GM18526 (cell line): ENCODE measurements around the gene NFIA.

Source experiments
- POLR2A ChIP-seq: IDR thresholded peaks from 3 replicates; pipeline ENCODE4 v1.6.1; 2011; ENCODE audit not compliant: insufficient read length; ENCODE audit errors: extremely low read depth

The NFIA gene

GRCh38 chr1:61082311-61083012 is at the start of gene NFIA:
Gene NFIA, plus strand, starts transcription at chr1:61082561.
- no peak for TF ChIP-seq POLR2A

GRCh38 chr1:61035880-61036279 is 46.5 kb upstream of the NFIA start:
- no peak for TF ChIP-seq POLR2A

DNA sequence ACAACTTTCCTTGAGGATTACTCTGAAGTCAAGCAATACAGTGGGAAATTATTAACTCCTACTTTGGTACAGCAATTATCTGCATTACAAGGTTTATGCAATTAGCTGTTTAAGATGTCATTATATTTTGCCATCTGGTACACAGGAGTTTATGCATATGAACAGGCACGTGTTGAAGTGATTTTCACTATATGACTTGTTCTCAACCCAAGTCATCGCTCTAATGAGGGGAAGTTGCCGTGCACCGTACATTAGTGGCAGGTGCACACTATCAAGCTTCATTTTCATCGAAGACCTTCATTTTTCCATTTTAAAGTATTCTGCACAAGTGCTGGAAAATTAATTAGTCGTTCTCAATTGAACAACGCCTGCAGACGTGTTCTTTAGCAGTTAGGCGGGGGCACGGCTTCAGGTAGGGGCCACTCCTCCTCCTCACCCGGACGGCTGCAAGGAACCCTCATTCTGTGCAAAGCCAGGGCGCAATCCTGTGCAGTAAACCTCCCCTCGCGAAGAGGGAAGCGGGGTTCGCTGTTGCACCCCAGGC is 39.8 kb upstream of the NFIA start:
- TF ChIP-seq POLR2A, result no peak

DNA sequence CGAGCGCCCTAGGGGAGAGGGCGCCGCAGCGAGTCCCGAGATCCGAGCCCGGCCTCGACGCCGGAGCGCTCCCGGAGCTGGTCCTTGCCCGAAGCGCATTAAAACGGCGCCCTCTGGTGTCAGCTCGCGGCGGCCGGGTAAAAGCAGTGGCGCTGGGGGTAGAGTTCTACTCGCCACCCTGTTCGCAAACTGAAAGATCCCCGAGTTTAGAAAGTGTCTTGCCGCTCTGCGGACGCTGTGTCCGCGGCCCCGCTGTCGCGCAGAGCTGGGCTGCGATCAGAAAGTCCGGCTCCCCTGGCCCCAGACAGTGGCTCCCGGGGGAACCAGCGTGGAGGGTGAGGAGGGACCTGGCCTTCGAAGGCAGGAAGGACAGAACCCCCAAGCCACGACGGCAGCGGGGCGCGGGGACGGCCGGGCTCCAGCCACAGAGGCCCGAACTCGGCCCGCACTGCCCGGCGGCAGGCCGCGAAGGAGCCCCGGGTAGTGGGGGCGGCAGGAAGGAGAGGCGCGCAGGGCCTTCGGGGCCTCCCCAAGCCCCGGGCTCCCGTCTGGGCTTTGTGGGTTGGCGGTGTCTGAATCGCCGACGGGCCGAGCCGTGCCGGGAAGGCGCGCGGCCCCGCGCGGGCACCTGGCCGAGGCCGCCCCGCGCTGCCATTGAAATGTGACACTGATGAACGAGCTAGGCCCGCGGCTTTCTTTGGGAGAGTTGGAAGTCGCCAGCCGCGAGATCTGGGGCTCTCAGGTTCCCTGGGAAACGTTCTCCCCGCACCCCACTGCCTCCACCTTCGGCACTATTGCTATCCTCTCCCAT is 39.1 kb upstream of the NFIA start:
- no peak for TF ChIP-seq POLR2A

GRCh38 chr1:61046434-61046833 is 35.9 kb upstream of the NFIA start:
- TF ChIP-seq POLR2A, result no peak

GRCh38 chr1:61047061-61047460 is 35.3 kb upstream of the NFIA start:
- no peak for TF ChIP-seq POLR2A

DNA sequence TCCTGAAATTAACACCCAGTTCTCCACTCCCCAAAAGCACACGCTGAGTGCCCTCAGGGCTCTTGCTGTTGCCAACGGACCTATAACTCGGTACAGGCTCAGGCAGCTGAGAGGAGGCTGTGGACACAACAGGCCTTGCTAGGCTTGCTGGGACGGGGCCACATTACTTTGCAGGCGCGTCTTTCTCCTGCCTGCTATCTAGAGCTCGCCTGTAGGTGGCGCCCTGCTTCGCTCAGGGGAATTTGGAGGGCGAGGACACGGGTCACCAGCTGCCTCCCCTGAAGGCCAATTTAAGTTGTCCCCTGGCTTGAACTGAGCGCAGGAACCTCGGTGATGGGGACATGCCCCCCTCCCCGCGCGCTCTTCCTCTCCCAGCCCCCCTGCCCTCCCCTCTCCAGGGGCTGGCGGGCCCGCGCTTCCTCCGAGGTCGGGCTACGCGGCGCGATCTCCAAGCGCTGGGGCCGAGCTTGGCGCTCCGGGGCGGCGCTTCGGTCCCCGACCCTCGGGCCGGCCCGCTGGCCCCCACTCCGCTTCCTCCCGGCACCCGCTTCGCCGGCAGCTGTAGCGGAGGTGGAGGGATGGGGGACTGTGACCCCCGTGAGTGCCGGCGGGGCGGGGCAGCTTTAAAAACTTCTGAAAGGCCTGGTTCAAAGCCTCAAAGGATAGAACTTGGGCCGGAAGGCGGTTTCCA is 32.4 kb upstream of the NFIA start:
- TF ChIP-seq POLR2A, result no peak

DNA sequence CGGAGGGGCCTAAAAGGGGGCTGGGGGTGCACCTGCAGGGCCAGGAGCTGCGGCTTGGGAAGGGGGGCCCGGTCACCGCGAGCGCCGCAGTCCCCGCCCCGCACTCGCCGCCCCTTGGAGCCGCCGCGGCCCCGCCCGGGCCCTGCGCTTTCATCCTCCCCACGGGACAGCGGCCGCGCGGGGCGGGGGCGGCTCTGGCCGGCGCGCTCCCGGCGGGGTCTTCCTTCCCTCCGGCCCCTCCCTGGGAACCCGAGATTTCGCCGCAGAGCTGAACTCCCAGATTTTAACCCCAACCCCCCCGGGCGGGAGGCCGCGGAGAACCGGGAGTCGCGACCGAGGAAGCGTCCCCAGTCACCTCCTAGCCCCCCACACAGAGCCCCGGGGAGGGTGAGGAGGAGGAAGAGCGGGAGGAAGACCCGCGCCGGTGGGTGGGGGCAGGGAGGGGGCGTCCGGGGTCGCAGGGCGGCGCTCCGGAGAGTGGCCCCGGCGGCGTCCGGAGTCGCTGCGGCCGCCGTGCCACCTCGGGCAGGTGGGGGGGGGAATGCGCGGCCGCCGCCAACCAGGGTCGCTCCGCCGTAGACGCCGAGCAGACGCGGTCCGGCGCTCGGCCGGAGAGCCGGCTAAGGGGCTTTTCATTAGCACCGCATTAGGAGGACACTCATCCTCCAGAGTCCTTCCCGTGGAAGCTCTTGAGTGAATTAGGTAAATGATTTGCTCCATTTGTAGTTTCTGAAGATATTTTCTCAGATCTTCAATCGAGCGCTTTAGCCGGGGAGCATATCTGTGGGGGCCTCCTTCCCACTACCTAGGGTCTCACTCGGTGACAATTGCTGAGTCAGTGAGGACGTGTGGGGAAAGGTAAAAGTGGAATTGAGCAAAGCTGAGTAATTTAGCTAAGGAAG is 31.6 kb upstream of the NFIA start:
- TF ChIP-seq POLR2A, result no peak

- TF ChIP-seq POLR2A, result no peak
These were observed 31.0 kb upstream of the NFIA start for GRCh38 chr1:61051443-61051718.

DNA sequence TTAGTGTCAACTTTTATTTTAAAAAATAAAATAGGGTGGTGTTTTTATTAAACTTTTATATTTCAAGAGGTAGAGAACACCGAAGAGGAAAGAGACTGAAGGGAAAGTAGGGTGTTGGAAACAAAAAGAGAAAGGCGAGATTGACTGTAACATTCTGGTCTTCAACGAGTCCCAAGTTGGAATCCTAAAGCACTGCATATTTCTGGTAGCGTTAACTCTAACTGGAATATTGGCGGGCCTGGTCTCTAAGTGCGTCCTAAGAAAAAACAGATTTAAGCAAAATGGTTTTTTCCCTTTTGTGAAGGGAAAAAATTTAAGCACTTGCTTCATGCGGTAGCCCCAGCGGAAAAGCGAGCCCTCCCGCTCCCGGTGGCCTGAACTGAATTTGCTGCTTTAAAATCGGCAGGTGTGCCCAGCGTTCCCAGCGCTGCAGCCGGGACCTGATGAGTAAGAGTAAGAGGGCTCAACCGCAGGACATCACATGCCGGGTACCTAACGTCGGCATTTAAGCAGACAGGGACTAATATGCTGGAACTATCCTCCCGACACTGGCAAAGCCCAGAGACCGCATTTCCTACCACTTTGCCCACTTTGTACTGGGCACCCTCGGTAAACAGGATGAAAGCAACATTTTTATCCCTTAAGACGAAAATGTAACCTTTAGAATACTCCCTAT is 30.5 kb upstream of the NFIA start:
- TF ChIP-seq POLR2A, result no peak

DNA sequence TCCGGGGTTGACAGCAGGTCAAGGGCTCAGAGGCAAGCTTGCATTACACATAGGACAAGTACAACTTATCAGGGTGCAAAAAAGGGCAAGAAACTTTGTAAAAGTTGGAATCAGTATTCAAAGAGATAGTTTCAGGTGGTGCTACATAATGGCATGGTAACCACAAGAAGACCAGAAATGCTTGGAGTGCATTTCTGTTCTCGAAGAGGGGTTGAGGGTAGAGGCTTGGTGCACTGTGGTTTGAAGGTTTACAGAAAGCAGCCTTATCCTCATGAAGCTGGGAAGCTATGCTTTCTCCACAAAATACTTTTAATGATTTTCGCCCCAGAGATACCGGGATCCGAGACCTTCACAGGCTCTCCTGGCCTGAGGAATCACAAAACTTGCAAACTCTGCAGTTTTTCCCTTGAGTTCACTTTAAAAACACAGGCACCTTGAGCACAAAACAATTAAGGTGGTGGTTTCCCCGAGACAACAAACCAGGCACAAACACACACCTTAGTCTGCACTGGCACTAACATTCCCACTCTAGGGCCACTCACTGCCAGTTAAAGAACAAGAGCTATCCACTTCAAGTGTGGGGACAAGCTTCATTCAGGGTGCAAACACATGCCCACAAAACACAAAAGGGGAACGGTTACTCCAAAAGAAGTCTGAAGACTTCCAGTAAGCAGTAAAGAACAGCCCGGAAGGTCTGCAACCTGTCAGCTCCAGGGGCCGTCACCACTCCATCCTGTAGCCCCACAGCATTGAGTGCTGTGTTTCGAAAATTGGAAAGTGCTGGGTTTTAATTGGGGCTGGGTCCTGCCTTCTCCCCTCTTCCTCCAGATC is 29.8 kb upstream of the NFIA start:
- TF ChIP-seq POLR2A, result no peak

GRCh38 chr1:61053226-61053711 is 29.1 kb upstream of the NFIA start:
- TF ChIP-seq POLR2A, result no peak
